ENCODE measurements around the gene NIN. TPM values are rescaled to one million over a fixed set of nuclear protein-coding genes. Genes with fewer than 3 reads are reported as not detected.

Gene NIN
- total and polyA plus RNA-seq, 2 of the 4 experiments (the other 2 are of a cell fraction) = 15.2 to 98.4 TPM

DNA sequence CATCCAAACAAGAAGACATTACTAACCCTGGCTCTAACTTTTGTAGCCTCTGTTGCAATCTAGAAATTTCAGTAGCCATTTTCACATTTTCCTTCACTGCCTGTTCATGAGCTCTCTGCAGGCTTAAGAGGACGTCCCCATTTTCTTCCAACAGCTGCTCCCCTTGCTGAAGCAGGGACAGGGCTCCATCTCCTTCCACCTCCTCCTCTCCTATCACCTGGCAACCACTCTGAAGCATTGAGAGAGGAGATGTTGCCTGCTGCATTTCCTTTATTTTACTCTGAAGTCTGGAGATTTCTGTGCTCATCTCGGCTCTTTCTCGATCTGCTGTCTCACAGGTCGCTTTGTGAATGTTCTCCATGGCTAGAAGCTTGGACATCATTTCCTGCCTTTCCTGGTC lies 73.3 kb downstream of the NIN start:
- no peaks in the 10 kb centered on the region for H3K27me3 ChIP-seq (ENCODE audit: control insufficient read depth, insufficient read depth, low read length)
- H3K23ac ChIP-seq (ENCODE audit: low read depth, low read length) = no peak overlapping the region
- intact Hi-C loops (cut with micrococcal nuclease) = no loop called here
- H2BK5ac ChIP-seq (ENCODE audit: low read depth, low read length, poor library complexity, severe bottlenecking) = no peak overlapping the region
- no peak overlapping the region for H3K4me2 ChIP-seq (ENCODE audit: low read depth, low read length)
- H2BK120ac ChIP-seq (ENCODE audit: low read depth, low read length) = no peak overlapping the region
- H2BK15ac ChIP-seq (ENCODE audit: low read depth, low read length) = no peak overlapping the region
- no peak for DNase-seq
- no peak overlapping the region for H3K4ac ChIP-seq (ENCODE audit: low read depth, low read length)
- H3K36me3 ChIP-seq (ENCODE audit: control insufficient read depth, insufficient read depth, low read length) = peaks cover 35% of the 10 kb centered on the region
- 92% methylated on average over 4 of the region's 4 CpGs; no CpG with 5 or more reads in 1 of the 2 experiments for WGBS, 2 experiments (ENCODE audit: extremely low coverage in 2 of 2, insufficient read length in 1 of 2)
- no TSS peak for BruUV-seq (replicated peaks)
- no peak overlapping the region for H3K27ac ChIP-seq (ENCODE audit: insufficient read depth, low read length)
- ATAC-seq (ENCODE audit: low read depth) = no peak
- ChIA-PET CTCF (no interaction called here), POLR2A (ENCODE audit: unreplicated experiment) (interaction anchor here (0.7 kb wide), 1 partner anchor 103 kb away, joined by 3 read pairs; no protein-coding TSS in a partner anchor)
- no peak overlapping the region for H4K91ac ChIP-seq (ENCODE audit: insufficient read depth, low read depth, low read length)
- in situ Hi-C loops (cut with MboI; ENCODE audit: low sequenced_read_pairs) = no loop called here
- peaks cover 4 to 42% of the 10 kb centered on the region in 2 experiments for H3K79me1 ChIP-seq (ENCODE audit: low read depth in 1 of 2, low read length in 2 of 2)
- dilution Hi-C loops (cut with HindIII; ENCODE audit: low sequenced_read_pairs, unreplicated experiment) = no loop called here
- H3K14ac ChIP-seq (replicated peaks; ENCODE audit: low read depth, low read length) = no peak overlapping the region
- no peak overlapping the region for H2BK20ac ChIP-seq (ENCODE audit: low read depth, low read length)
- no peak overlapping the region for H3K18ac ChIP-seq (ENCODE audit: low read depth, low read length)
- no peak overlapping the region for H3K56ac ChIP-seq (ENCODE audit: extremely low read depth, insufficient read depth, low read length)
- H4K5ac ChIP-seq (ENCODE audit: low read depth, low read length) = no peak overlapping the region
- H4K20me1 ChIP-seq (ENCODE audit: insufficient read depth, low read length) = no peaks in the 10 kb centered on the region
- no peak overlapping the region for H2AK5ac ChIP-seq (ENCODE audit: low read depth, low read length)
- peaks cover 3% of the 10 kb centered on the region for H3K4me1 ChIP-seq (ENCODE audit: control insufficient read depth, insufficient read depth, low read length)
- TF ChIP-seq RCOR1 (IDR thresholded peaks at IDR 0.05; ENCODE audit: insufficient replicate concordance, low read length) (no peak), RFX5 (IDR thresholded peaks at IDR 0.05; ENCODE audit: low read depth, low read length) (no peak), NFE2L2 (IDR thresholded peaks at IDR 0.05; ENCODE audit: low read depth, low read length) (no peak), SMC3 (IDR thresholded peaks at IDR 0.05; ENCODE audit: low read depth, low read length) (no peak), RAD21 (IDR thresholded peaks at IDR 0.05; ENCODE audit: low read length) (no peak)
- H2AK9ac ChIP-seq (replicated peaks; ENCODE audit: low read depth, low read length, poor library complexity) = no peak overlapping the region
- H3K9me3 ChIP-seq (ENCODE audit: control insufficient read depth, insufficient read depth, low read length) = no peaks in the 10 kb centered on the region
- H4K8ac ChIP-seq (ENCODE audit: low read depth in 2 of 2, low read length in 2 of 2) = no peak overlapping the region
- H3K9ac ChIP-seq (ENCODE audit: low read depth, low read length) = no peak overlapping the region
- H3K4me3 ChIP-seq (ENCODE audit: insufficient read depth, low read depth, low read length) = no peak overlapping the region
- peaks cover 9% of the 10 kb centered on the region for H3K9me1 ChIP-seq (ENCODE audit: insufficient read depth, low read length)
- H2AFZ ChIP-seq (replicated peaks; ENCODE audit: low read length, poor library complexity) = no peak overlapping the region
